ENCODE data around the gene FAM241A.

FAM241A gene

GRCh38 chr4:112113864-112114263, 31.4 kb upstream of the FAM241A start:
- TF ChIP-seq ZBTB7A (IDR thresholded peaks at IDR 0.05; ENCODE audit: low read depth) (no peak), REST (IDR thresholded peaks at IDR 0.05; ENCODE audit: low read depth) (no peak), TAF1 (IDR thresholded peaks at IDR 0.05; ENCODE audit: low read depth) (no peak), TEAD4 (IDR thresholded peaks at IDR 0.05) (no peak), FOXM1 (IDR thresholded peaks at IDR 0.05; ENCODE audit: borderline replicate concordance, low read depth) (no peak), EP300 (IDR thresholded peaks at IDR 0.05; ENCODE audit: borderline replicate concordance) (no peak), EGR1 (IDR thresholded peaks at IDR 0.05) (no peak), USF1 (IDR thresholded peaks at IDR 0.05) (no peak), NFIC (IDR thresholded peaks at IDR 0.05) (no peak), YY1 (IDR thresholded peaks at IDR 0.05; ENCODE audit: low read depth) (no peak), CREB1 (IDR thresholded peaks at IDR 0.05; ENCODE audit: low read depth) (no peak), MAX (IDR thresholded peaks at IDR 0.05) (no peak), CEBPB (IDR thresholded peaks at IDR 0.05) (no peak), RAD21 (IDR thresholded peaks at IDR 0.05; ENCODE audit: low read depth) (no peak), TCF12 (IDR thresholded peaks at IDR 0.05; ENCODE audit: low read depth) (no peak)

GRCh38 chr4:112114452-112114851, 30.8 kb upstream of the FAM241A start:
- TF ChIP-seq EGR1 (IDR thresholded peaks at IDR 0.05) (no peak), EP300 (IDR thresholded peaks at IDR 0.05; ENCODE audit: borderline replicate concordance) (no peak), USF1 (IDR thresholded peaks at IDR 0.05) (no peak), ZBTB7A (IDR thresholded peaks at IDR 0.05; ENCODE audit: low read depth) (no peak), FOXM1 (IDR thresholded peaks at IDR 0.05; ENCODE audit: borderline replicate concordance, low read depth) (no peak), TEAD4 (IDR thresholded peaks at IDR 0.05) (no peak), CEBPB (IDR thresholded peaks at IDR 0.05) (no peak), REST (IDR thresholded peaks at IDR 0.05; ENCODE audit: low read depth) (no peak), YY1 (IDR thresholded peaks at IDR 0.05; ENCODE audit: low read depth) (no peak), TAF1 (IDR thresholded peaks at IDR 0.05; ENCODE audit: low read depth) (no peak), CREB1 (IDR thresholded peaks at IDR 0.05; ENCODE audit: low read depth) (no peak), TCF12 (IDR thresholded peaks at IDR 0.05; ENCODE audit: low read depth) (no peak), RAD21 (IDR thresholded peaks at IDR 0.05; ENCODE audit: low read depth) (no peak), NFIC (IDR thresholded peaks at IDR 0.05) (no peak)

GRCh38 chr4:112118742-112119352, 26.4 kb upstream of the FAM241A start:
- no peak for TF ChIP-seq YY1 (IDR thresholded peaks at IDR 0.05; ENCODE audit: low read depth)
- TF ChIP-seq USF1 (IDR thresholded peaks at IDR 0.05): no peak
- no peak for TF ChIP-seq TCF12 (IDR thresholded peaks at IDR 0.05; ENCODE audit: low read depth)
- no peak for TF ChIP-seq MAX (IDR thresholded peaks at IDR 0.05)
- no peak for TF ChIP-seq TAF1 (IDR thresholded peaks at IDR 0.05; ENCODE audit: low read depth)
- TF ChIP-seq EGR1 (IDR thresholded peaks at IDR 0.05): no peak
- TF ChIP-seq TEAD4 (IDR thresholded peaks at IDR 0.05): no peak
- TF ChIP-seq RAD21 (IDR thresholded peaks at IDR 0.05; ENCODE audit: low read depth): no peak
- no peak for TF ChIP-seq FOXM1 (IDR thresholded peaks at IDR 0.05; ENCODE audit: borderline replicate concordance, low read depth)
- TF ChIP-seq EP300 (IDR thresholded peaks at IDR 0.05; ENCODE audit: borderline replicate concordance): no peak
- TF ChIP-seq NFIC (IDR thresholded peaks at IDR 0.05): no peak
- TF ChIP-seq REST (IDR thresholded peaks at IDR 0.05; ENCODE audit: low read depth): no peak
- TF ChIP-seq CREB1 (IDR thresholded peaks at IDR 0.05; ENCODE audit: low read depth): no peak
- no peak for TF ChIP-seq ZBTB7A (IDR thresholded peaks at IDR 0.05; ENCODE audit: low read depth)
- TF ChIP-seq CEBPB (IDR thresholded peaks at IDR 0.05): no peak

Measured in Ishikawa (cell line).